Nephron (organoid): Measurements from ENCODE around the gene RCAN2.

Experiments
- H3K27ac Mint-ChIP-seq, 3 experiments: 2 replicates each; pipeline ENCODE4 v1.8.0; 2020; ENCODE audit warnings: mixed read lengths in 3 of 3, mild to moderate bottlenecking in 2 of 3, moderate library complexity in 1 of 3
- H3K27me3 Mint-ChIP-seq: 2 replicates; pipeline ENCODE4 v1.8.0; 2021; ENCODE audit warnings: low read depth, mild to moderate bottlenecking, moderate library complexity, mixed read lengths
- H3K36me3 Mint-ChIP-seq: 2 replicates; pipeline ENCODE4 v1.8.0; 2020; ENCODE audit warnings: low read depth, mixed read lengths
- H3K4me1 Mint-ChIP-seq: 2 replicates; pipeline ENCODE4 v1.8.0; 2020; ENCODE audit warnings: mixed read lengths
- H3K4me3 Mint-ChIP-seq, 3 experiments: 2 replicates each; pipeline ENCODE4 v1.8.0; 2020; ENCODE audit warnings: mild to moderate bottlenecking in 3 of 3, mixed read lengths in 3 of 3, moderate library complexity in 2 of 3
- H3K9me3 Mint-ChIP-seq: 2 replicates; pipeline ENCODE4 v1.8.0; 2020; ENCODE audit warnings: mixed read lengths
- CTCF ChIP-seq, 3 experiments: fragments of 200-600 bp; sonication (generic); IDR thresholded peaks; one replicate each; pipeline ENCODE4 v1.5.0; 2021; ENCODE audit warnings: antibody characterized with exemption in 3 of 3; ENCODE audit not compliant: unreplicated experiment in 3 of 3

The RCAN2 gene

DNA sequence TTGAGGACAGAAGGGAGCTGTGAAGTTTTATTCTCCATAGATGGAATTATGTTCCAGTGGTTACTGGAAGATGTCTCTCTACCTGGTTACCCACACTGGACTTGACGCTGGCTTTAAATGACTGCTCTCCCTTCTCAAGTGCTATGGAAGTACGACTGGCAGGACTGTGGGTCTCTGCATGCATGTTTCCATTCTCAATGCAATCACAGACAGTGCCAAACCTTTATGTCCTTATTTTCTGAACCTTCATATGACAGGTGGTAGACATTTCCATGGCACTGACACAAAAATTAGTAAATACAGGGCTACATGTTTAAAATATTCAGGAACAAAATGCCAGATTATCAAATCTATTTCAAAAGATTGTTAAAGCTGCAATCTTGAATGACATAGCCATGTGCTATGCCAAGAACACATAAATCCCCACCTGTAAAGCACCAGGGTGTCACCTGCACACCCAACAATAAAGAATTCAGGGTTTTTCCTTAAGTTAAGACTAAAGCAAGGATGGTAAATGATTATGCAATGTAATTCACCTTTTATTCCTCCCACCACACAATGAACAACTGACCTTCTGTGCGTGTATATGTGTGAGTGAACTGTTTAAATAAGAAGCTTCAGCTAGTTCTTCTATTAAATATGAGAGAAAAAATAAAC lies 167.2 kb downstream of the RCAN2 start:
- Mint-ChIP-seq H3K9me3 (no peaks in the 10 kb centered on the region), H3K27ac (peak overlapping the region in 2 of 3 experiments; percentile 16 to 52), H3K4me1 (peaks cover 51% of the 10 kb centered on the region), H3K27me3 (no peaks in the 10 kb centered on the region), H3K36me3 (no peaks in the 10 kb centered on the region), H3K4me3 (peak overlapping the region in 1 of 3 experiments; percentile 42)
- TF ChIP-seq CTCF (IDR thresholded peaks at IDR 0.05; ENCODE audit: unreplicated experiment in 3 of 3): no peak

- Mint-ChIP-seq H3K9me3 (no peaks in the 10 kb centered on the region), H3K4me1 (peaks cover 48% of the 10 kb centered on the region), H3K36me3 (no peaks in the 10 kb centered on the region), H3K27me3 (no peaks in the 10 kb centered on the region), H3K4me3 (no peak overlapping the region), H3K27ac (peak overlapping the region in 1 of 3 experiments; percentile 52)
- no peak for TF ChIP-seq CTCF (IDR thresholded peaks at IDR 0.05; ENCODE audit: unreplicated experiment in 3 of 3)
These were observed 167.8 kb downstream of the RCAN2 start for GRCh38 chr6:46323312-46323965.

DNA sequence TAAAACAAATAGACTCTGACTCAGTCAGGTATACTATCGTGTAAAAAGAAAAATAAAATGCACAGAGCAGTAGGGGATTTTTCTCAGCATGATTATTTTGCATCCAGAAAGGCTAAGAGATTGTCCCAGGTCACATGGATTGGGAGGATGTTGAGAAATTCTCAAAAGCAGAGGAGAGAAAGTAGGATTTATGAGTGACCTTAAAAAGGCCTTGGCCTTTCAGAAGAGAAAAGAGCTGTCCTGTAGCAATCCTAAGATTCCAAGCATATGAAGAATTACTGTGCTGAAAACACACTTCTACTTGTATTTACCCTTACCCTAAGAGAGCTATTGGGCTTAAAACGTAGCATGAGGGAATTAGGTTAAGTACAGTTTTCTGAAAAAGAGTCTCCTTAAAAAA lies 170.7 kb downstream of the RCAN2 start:
- H3K4me3 Mint-ChIP-seq: no peak overlapping the region
- no peaks in the 10 kb centered on the region for H3K9me3 Mint-ChIP-seq
- no peak for TF ChIP-seq CTCF (IDR thresholded peaks at IDR 0.05; ENCODE audit: unreplicated experiment in 3 of 3)
- peak overlapping the region in 2 of 3 experiments; percentile 1 to 5 for H3K27ac Mint-ChIP-seq
- peaks cover 34% of the 10 kb centered on the region for H3K4me1 Mint-ChIP-seq
- H3K27me3 Mint-ChIP-seq: no peaks in the 10 kb centered on the region
- H3K36me3 Mint-ChIP-seq: no peaks in the 10 kb centered on the region

DNA sequence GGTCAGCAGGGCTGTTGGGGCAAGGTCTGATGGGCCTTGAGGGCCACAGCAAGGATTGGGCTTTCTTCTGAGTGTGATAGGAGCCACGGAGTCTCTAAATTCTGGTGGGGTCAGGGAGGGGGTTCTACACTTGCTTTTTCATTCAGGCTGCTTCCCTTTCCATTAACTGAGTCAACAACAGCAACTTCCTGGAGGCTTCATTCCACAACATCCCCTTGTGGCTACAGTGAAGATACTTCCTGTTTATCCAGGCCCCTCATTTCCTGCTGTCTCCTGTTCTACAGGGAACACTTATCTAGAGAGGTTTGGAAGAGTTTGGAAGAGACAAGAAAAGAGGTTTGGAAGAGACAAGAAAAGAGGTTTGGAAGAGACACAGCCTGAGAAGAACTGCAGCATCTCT lies 175.7 kb downstream of the RCAN2 start:
- H3K27ac Mint-ChIP-seq: no peak overlapping the region
- H3K9me3 Mint-ChIP-seq: no peaks in the 10 kb centered on the region
- no peak overlapping the region for H3K4me3 Mint-ChIP-seq
- peaks cover 4% of the 10 kb centered on the region for H3K4me1 Mint-ChIP-seq
- no peaks in the 10 kb centered on the region for H3K36me3 Mint-ChIP-seq
- no peak for TF ChIP-seq CTCF (IDR thresholded peaks at IDR 0.05; ENCODE audit: unreplicated experiment in 3 of 3)
- H3K27me3 Mint-ChIP-seq: no peaks in the 10 kb centered on the region

GRCh38 chr6:46312654-46313053 lies 178.6 kb downstream of the RCAN2 start:
- Mint-ChIP-seq H3K36me3 (no peaks in the 10 kb centered on the region), H3K9me3 (no peaks in the 10 kb centered on the region), H3K27me3 (no peaks in the 10 kb centered on the region), H3K4me1 (peaks cover 4% of the 10 kb centered on the region), H3K27ac (no peak overlapping the region), H3K4me3 (no peak overlapping the region)
- TF ChIP-seq CTCF (IDR thresholded peaks at IDR 0.05; ENCODE audit: unreplicated experiment in 3 of 3): no peak

GRCh38 chr6:46310196-46310595 lies 181.1 kb downstream of the RCAN2 start:
- Mint-ChIP-seq H3K27ac (no peak overlapping the region), H3K4me3 (no peak overlapping the region), H3K4me1 (peaks cover 2% of the 10 kb centered on the region), H3K27me3 (peaks cover 5% of the 10 kb centered on the region), H3K9me3 (peaks cover 2% of the 10 kb centered on the region), H3K36me3 (no peaks in the 10 kb centered on the region)
- TF ChIP-seq CTCF (IDR thresholded peaks at IDR 0.05; ENCODE audit: unreplicated experiment in 3 of 3): no peak
